GM12878 (cell line): ENCODE data around the gene DGKE.

Experiments used
- BRCA1 ChIP-seq: IDR thresholded peaks from 2 replicates; pipeline ENCODE4 v1.6.1; 2011; ENCODE audit warnings: low read depth, low read length, improper control_type of control experiment
- EZH2 ChIP-seq: IDR thresholded peaks from 2 replicates; pipeline ENCODE4 v1.6.1; 2012; ENCODE audit warnings: low read depth, mild to moderate bottlenecking, control low read depth, inconsistent platforms, low read length, borderline replicate concordance; ENCODE audit not compliant: control insufficient read depth
- MEF2A ChIP-seq: IDR thresholded peaks from 2 replicates; pipeline ENCODE4 v1.6.1; 2011; ENCODE audit warnings: low read depth, mild to moderate bottlenecking, low read length, moderate library complexity; ENCODE audit not compliant: insufficient read depth
- POLR2A ChIP-seq: IDR thresholded peaks from 2 replicates; pipeline ENCODE4 v1.6.1; 2011; ENCODE audit warnings: low read depth, mild to moderate bottlenecking, low read length
- POLR2AphosphoS5 ChIP-seq: IDR thresholded peaks from 2 replicates; pipeline ENCODE4 v1.6.1; 2011; ENCODE audit warnings: mild to moderate bottlenecking, low read length, inconsistent platforms
- RAD21 ChIP-seq: IDR thresholded peaks from 2 replicates; pipeline ENCODE4 v1.6.1; 2011; ENCODE audit warnings: mild to moderate bottlenecking, low read depth, low read length, moderate library complexity; ENCODE audit not compliant: insufficient read depth
- RFX5 ChIP-seq: IDR thresholded peaks from 2 replicates; pipeline ENCODE4 v1.6.1; 2011; ENCODE audit warnings: low read depth, low read length, improper control_type of control experiment
- TARDBP ChIP-seq: IDR thresholded peaks from 2 replicates; pipeline ENCODE4 v1.6.1; 2016; ENCODE audit warnings: borderline replicate concordance
- ZNF274 ChIP-seq: IDR thresholded peaks from one replicate; pipeline ENCODE4 v1.8.0; 2011; ENCODE audit not compliant: insufficient read length, insufficient read depth

DNA sequence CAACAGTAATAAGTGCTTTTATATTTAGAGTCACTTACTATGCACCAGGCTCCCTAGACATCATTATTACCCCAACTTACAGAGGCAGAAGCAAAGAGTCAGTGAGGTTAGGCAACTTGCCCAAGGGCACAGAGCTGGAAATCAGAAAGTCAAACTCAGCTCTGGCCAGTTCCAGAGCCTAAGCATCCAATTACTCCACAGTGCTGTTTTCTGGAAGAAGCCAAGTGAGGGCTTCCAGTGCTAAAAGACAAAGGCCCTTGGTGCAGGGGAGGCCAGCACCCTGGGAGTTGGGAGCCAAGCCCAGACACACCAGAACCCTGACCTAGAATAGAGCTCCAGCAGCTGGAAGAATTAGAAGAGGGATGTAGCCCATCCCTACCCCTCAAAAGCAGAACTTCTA is 40.4 kb upstream of the DGKE start:
- no peak for TF ChIP-seq POLR2AphosphoS5
- TF ChIP-seq TARDBP = no peak
- TF ChIP-seq POLR2A = no peak
- no peak for TF ChIP-seq MEF2A
- TF ChIP-seq EZH2 = no peak
- no peak for TF ChIP-seq RAD21
- TF ChIP-seq RFX5 = no peak
- TF ChIP-seq ZNF274 = no peak
- no peak for TF ChIP-seq BRCA1
